HCT116 (cell line): ENCODE data around the gene APBB2. TPM values are rescaled to one million over a fixed set of nuclear protein-coding genes. Genes with fewer than 3 reads are reported as not detected.
"Not testable (repeated sequence)": the region's sequence is repeated elsewhere in the genome, so short reads cannot be mapped to it uniquely, and the experiment has no call there.

Experiments used
- ATAC-seq: fragments of 200-7000 bp; cut with Tn5 transposase; 2 replicates; pipeline ENCODE4 v1.9.1; 2020; ENCODE audit warnings: mild to moderate bottlenecking, moderate library complexity
- BruUV-seq: library from RNA; stranded (reverse); fragments of 400-500 nt; replicated peaks from 2 replicates; lab custom pipeline; 2021; lab: Mats Ljungman, UMichigan
- CTCF ChIA-PET: fragments of 300-600 bp; sonication (Branson Sonifier 250); formaldehyde crosslinking; loops from one replicate; lab custom pipeline; 2021; ENCODE audit warnings: antibody characterized with exemption; lab: Charles Lee
- POLR2A ChIA-PET: fragments of 300-600, 350-600 bp; sonication (Branson Sonifier 250); formaldehyde crosslinking; loops from one replicate; lab custom pipeline; 2021; ENCODE audit warnings: antibody characterized with exemption; lab: Charles Lee
- RAD21 ChIA-PET, 2 experiments: fragments of 300-600 bp; sonication (Branson Sonifier 250); formaldehyde crosslinking; loops; one replicate each; lab custom pipeline; 2023; ENCODE audit warnings: low total read pairs in 2 of 2; ENCODE audit not compliant: uncharacterized antibody in 2 of 2, unreplicated experiment in 2 of 2, low non-redundant PET in 1 of 2; lab: Charles Lee
- DNase-seq: peaks from one replicate; pipeline ENCODE4 v3.0.0-alpha.2; 2010; ENCODE audit warnings: low read depth, low spot score
- H2AFZ ChIP-seq: fragments of 200-600 bp; shearing (Covaris generic), sonication (generic); 2 replicates; pipeline ENCODE4 v1.6.1; 2017; ENCODE audit warnings: low read depth, mixed run types, mixed read lengths, antibody characterized with exemption, low read length; ENCODE audit not compliant: poor library complexity, severe bottlenecking
- H3K27ac ChIP-seq: 2 replicates; pipeline ENCODE4 v1.5.1; 2012; ENCODE audit warnings: low read depth, low read length
- H3K27me3 ChIP-seq: fragments of 200-600 bp; sonication (generic); 2 replicates; pipeline ENCODE4 v1.6.1; 2016; ENCODE audit warnings: mixed run types, low read length, mixed read lengths; ENCODE audit not compliant: insufficient read depth
- H3K36me3 ChIP-seq, 2 experiments: fragments of 200-500 bp in 1 of 2; fragments of 200-600 bp in 1 of 2; sonication (Bioruptor generic) in 1 of 2; sonication (generic) in 1 of 2; 2 replicates each; pipeline versions ENCODE4 v1.5.1 to v1.6.1; 2014 to 2016; ENCODE audit warnings: low read length in 2 of 2, inconsistent platforms in 1 of 2, mixed read lengths in 1 of 2, mixed run types in 1 of 2; ENCODE audit not compliant: insufficient read depth in 2 of 2, control insufficient read depth in 1 of 2
- H3K4me1 ChIP-seq, 2 experiments: fragments of 200-600 bp in 1 of 2; sonication (generic) in 1 of 2; 2 replicates each; pipeline versions ENCODE4 v1.5.1 to v1.6.1; 2012 to 2017; ENCODE audit warnings: low read length in 2 of 2, inconsistent platforms in 1 of 2, mild to moderate bottlenecking in 1 of 2, mixed read lengths in 1 of 2, mixed run types in 1 of 2, moderate library complexity in 1 of 2; ENCODE audit not compliant: insufficient read depth in 2 of 2, control insufficient read depth in 1 of 2
- H3K4me2 ChIP-seq: fragments of 200-600 bp; sonication (generic); 2 replicates; pipeline ENCODE4 v1.6.1; 2017; ENCODE audit warnings: mixed run types, low read length, mixed read lengths
- H3K4me3 ChIP-seq, 2 experiments: fragments of 200-600 bp in 1 of 2; sonication (generic) in 1 of 2; replicated peaks in 1 of 2; 2 replicates each; pipeline ENCODE4 v1.5.1; 2011 to 2016; ENCODE audit warnings: low read length in 2 of 2, control low read depth in 1 of 2, low read depth in 1 of 2, mild to moderate bottlenecking in 1 of 2, mixed read lengths in 1 of 2, mixed run types in 1 of 2
- H3K79me2 ChIP-seq: fragments of 200-600 bp; sonication (generic); 2 replicates; pipeline ENCODE4 v1.6.1; 2017; ENCODE audit warnings: mild to moderate bottlenecking, mixed run types, low read length, moderate library complexity, mixed read lengths; ENCODE audit not compliant: insufficient read depth
- H3K9ac ChIP-seq: fragments of 200-600 bp; sonication (generic); 2 replicates; pipeline ENCODE4 v1.6.1; 2016; ENCODE audit warnings: low read length, mixed read lengths
- H3K9me2 ChIP-seq: fragments of 200-600 bp; sonication (generic), shearing (Covaris generic); 2 replicates; pipeline ENCODE4 v1.6.1; 2017; ENCODE audit warnings: mixed run types, mild to moderate bottlenecking, moderate library complexity; ENCODE audit not compliant: insufficient read depth
- H3K9me3 ChIP-seq, 2 experiments: fragments of 200-500 bp in 1 of 2; fragments of 200-600 bp in 1 of 2; sonication (Bioruptor generic) in 1 of 2; sonication (generic) in 1 of 2; 2 replicates each; pipeline ENCODE4 v1.6.1; 2014 to 2017; ENCODE audit warnings: low read length in 2 of 2, mixed read lengths in 2 of 2, inconsistent platforms in 1 of 2, low read depth in 1 of 2, mild to moderate bottlenecking in 1 of 2, mixed run types in 1 of 2, moderate library complexity in 1 of 2; ENCODE audit not compliant: control insufficient read depth in 1 of 2, insufficient read depth in 1 of 2
- H4K20me1 ChIP-seq: fragments of 200-600 bp; sonication (generic), shearing (Covaris generic); 2 replicates; pipeline ENCODE4 v1.6.1; 2017; ENCODE audit warnings: mixed run types, mild to moderate bottlenecking, moderate library complexity; ENCODE audit not compliant: insufficient read depth
- FOSL1 ChIP-seq: IDR thresholded peaks from 2 replicates; pipeline ENCODE4 v1.6.1; 2012; ENCODE audit warnings: low read depth
- POLR2A ChIP-seq: IDR thresholded peaks from 2 replicates; pipeline ENCODE4 v1.7.0; 2011; ENCODE audit warnings: borderline replicate concordance; ENCODE audit not compliant: insufficient read depth, insufficient read length; ENCODE audit errors: extremely low read depth
- ZBTB33 ChIP-seq: IDR thresholded peaks from 2 replicates; pipeline ENCODE4 v1.6.1; 2011; ENCODE audit warnings: mild to moderate bottlenecking, low read length, moderate library complexity; ENCODE audit not compliant: insufficient replicate concordance; ENCODE audit errors: extremely low read depth
- intact Hi-C: fragments of 100-400 bp; cut with micrococcal nuclease; formaldehyde crosslinking; loops from 2 replicates; pipeline ENCODE4 v1.10.0; 2022
- total RNA-seq: library from RNA; stranded (reverse); gene quantifications from one replicate; pipeline ENCODE4 v1.2.1, GENCODE V29; 2021; ENCODE audit not compliant: unreplicated experiment

The APBB2 gene
- total RNA-seq, 1 experiment from 2014 or later = 72.5 TPM

GRCh38 chr4:41059411-41059810 lies 154.9 kb downstream of the APBB2 start:
- H3K9me3 ChIP-seq, POLR2A ChIA-PET, H4K20me1 ChIP-seq, H3K27ac ChIP-seq, H3K36me3 ChIP-seq, H3K4me3 ChIP-seq, H3K4me2 ChIP-seq, intact Hi-C loops, H2AFZ ChIP-seq, CTCF ChIA-PET, H3K9me2 ChIP-seq, BruUV-seq, H3K9ac ChIP-seq, DNase-seq, ATAC-seq, H3K27me3 ChIP-seq, RAD21 ChIA-PET: not testable (repeated sequence)
- peaks cover 6 to 17% of the 10 kb centered on the region in 2 experiments; a peak in 3 of 4 replicates for H3K4me1 ChIP-seq
- H3K79me2 ChIP-seq = peaks cover 43% of the 10 kb centered on the region

- Histone ChIP-seq H4K20me1 (no peaks in the 10 kb centered on the region), H3K9me2 (no peaks in the 10 kb centered on the region), H3K36me3 (0 out of 4 replicates have a peak, but pooled peaks cover 0 to 9% of the 10 kb centered on the region in 2 experiments), H3K4me2 (peak overlapping the region; percentile 42; the same call in 1 of the 2 replicates), H3K79me2 (peaks cover 52% of the 10 kb centered on the region), H2AFZ (no peak overlapping the region), H3K9ac (no peak overlapping the region), H3K27me3 (no peaks in the 10 kb centered on the region), H3K27ac (no peak overlapping the region), H3K4me3 (no peak overlapping the region), H3K9me3 (no peaks in the 10 kb centered on the region), H3K4me1 (peaks cover 6 to 17% of the 10 kb centered on the region in 2 experiments; a peak in 3 of 4 replicates)
- no peak for ATAC-seq
- no peak for TF ChIP-seq FOSL1
- no peak for TF ChIP-seq POLR2A
- TF ChIP-seq ZBTB33 = no peak
- DNase-seq = no peak
- BruUV-seq = no TSS peak
- CTCF ChIA-PET = no interaction called here
- intact Hi-C loops = no loop called here
- POLR2A ChIA-PET = no interaction called here
- RAD21 ChIA-PET = no interaction called here
Measured at GRCh38 chr4:41058426-41058825, 155.9 kb downstream of the APBB2 start.
